ENCODE measurements around the gene DRD3.
A peak's percentile ranks its signal among the peaks of the same experiment; 100 is the strongest.

Gene DRD3

GRCh38 chr3:114178770-114179368 lies at the start of gene DRD3:
TSS of gene DRD3 (minus strand) at chr3:114179052. CDS start at chr3:114171992, 7,060 bp downstream.
- peak; percentile 20 for DNase-seq

DNA sequence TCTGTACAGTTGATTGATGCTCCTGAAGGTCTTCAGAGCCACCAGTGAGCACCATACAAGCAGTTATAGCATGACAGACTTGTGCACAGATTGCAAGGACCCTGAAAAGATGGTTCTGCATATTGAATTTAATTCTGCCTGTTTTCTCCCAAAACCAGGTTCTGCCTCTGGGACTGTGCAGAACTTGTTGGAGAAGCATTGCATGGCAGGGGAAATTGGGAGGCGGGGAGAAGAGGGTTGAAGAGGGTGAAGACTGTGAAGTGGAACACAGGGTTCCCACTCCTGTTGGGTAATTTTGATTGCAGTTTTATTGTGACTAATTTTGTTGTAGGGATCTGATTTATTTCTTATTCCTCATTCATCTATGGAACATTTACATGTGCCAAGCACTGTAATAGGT lies 48.2 kb upstream of the DRD3 start:
- DNase-seq = no peak

DNA sequence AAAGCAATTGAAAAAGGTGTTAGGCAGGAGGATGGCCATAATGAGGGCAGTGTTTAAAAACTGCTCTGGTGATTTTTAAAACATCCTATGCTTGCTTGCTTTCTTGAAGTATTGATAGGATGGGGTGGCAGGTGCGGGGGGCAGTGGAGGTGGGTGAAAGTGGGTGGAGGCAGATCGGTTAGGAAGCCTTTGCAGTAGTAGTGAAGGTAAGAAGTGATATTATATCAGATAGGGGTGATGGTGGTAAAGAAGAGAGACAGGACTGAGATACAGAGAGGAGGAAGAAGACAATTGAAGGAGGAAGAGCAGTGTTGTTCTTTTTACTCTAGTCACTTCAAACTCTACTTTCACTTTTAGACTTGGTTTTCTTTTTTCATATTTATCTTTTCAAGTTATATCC lies 47.5 kb upstream of the DRD3 start:
- DNase-seq = no peak

DNA sequence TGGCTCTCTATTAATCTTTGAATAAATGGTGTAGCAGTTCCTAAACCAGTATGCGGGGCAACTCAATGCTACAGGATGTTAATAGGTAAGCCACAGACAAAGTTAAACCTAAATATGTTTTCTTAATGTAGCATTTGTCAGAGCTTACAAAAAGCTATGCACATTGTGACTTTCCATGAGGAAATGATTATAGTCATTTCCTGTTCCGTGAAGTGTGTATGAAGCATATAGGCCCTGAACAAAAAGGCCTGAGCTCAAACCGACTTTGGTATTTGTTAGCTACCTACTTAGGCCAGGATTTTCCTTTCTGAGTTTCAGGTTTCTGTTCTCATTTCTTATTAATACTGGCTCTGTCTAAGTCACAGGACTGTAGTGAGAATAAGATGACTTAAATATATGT lies 44.3 kb upstream of the DRD3 start:
- peak; percentile 60 for DNase-seq

- no peak for DNase-seq
These were observed 43.0 kb upstream of the DRD3 start for GRCh38 chr3:114221881-114222264.

- DNase-seq = peak; percentile 72
These were observed 42.5 kb upstream of the DRD3 start for GRCh38 chr3:114221165-114221880.

- no peak for DNase-seq
These were observed 40.9 kb upstream of the DRD3 start for GRCh38 chr3:114219741-114220140.

DNA sequence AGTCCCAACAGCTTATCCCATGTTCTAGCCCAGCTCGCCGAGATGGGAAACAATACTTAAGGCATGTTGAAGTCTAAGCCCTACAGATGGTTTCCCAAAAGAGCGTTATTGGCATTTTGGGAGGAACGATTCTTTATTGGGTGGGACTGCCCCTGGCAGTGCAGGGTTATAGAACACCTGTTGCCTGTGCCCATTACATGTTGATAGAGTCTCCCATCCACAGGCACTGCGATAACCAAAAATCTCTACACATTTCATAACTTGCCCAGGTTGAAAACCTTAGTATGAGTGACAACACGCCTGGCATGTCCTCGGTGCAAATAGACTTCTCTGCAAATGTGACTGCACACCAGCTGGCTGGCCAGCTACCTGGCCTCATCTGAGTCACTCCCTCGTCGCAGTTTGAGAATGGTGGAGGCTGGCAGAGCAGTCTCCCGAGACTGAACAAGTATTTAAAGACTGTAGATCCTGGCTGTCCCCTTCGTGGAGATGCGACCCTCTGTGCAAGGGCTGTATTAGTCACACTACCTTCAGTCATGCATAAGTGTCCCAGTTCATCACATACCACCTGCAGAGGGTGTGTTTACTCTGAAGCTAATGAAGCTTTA lies 39.8 kb upstream of the DRD3 start:
- no peak for DNase-seq

GRCh38 chr3:114218006-114218405 lies 39.2 kb upstream of the DRD3 start:
- no peak for DNase-seq

GRCh38 chr3:114217266-114217665 lies 38.4 kb upstream of the DRD3 start:
- DNase-seq = no peak

DNA sequence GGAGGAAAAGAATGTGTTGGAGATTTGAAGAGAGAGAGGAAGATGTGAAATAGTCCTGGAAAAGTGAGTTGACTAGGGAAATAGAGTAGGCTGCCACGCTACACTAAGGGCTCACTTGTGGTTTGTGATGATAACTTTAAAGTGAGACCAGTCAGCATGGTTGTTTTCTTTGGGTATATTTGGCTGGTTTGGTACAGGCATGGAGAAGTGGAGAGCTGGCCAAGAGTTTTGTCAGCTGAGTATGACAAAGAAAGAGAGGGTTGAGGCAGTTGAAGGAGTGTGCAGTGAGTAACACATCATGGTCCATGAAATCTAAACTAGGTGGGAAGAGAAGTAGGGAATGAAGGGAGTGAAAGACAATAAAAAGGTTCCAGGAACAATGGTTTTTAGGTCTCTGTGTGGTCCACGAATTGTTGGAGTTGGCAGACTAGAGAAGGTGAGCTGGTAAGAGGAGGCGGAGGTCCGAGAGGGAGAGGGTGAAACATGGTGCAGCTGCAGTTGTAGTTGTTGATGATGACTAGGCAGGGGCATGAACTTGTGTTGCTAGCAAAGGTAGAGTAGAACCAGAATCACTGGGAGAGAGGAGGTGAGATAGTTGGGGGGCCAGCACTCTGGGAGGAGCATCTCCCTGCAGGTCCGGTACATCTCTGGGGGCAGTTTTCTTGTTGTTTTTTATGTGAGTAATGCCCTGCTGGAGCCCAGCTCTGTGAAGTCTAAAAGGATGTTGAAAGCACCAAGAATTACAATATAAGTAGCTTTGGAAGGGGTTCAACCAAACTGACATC lies 37.5 kb upstream of the DRD3 start:
- no peak for DNase-seq

GRCh38 chr3:114214542-114215341 lies 35.9 kb upstream of the DRD3 start:
- peak; percentile 84 for DNase-seq

DNA sequence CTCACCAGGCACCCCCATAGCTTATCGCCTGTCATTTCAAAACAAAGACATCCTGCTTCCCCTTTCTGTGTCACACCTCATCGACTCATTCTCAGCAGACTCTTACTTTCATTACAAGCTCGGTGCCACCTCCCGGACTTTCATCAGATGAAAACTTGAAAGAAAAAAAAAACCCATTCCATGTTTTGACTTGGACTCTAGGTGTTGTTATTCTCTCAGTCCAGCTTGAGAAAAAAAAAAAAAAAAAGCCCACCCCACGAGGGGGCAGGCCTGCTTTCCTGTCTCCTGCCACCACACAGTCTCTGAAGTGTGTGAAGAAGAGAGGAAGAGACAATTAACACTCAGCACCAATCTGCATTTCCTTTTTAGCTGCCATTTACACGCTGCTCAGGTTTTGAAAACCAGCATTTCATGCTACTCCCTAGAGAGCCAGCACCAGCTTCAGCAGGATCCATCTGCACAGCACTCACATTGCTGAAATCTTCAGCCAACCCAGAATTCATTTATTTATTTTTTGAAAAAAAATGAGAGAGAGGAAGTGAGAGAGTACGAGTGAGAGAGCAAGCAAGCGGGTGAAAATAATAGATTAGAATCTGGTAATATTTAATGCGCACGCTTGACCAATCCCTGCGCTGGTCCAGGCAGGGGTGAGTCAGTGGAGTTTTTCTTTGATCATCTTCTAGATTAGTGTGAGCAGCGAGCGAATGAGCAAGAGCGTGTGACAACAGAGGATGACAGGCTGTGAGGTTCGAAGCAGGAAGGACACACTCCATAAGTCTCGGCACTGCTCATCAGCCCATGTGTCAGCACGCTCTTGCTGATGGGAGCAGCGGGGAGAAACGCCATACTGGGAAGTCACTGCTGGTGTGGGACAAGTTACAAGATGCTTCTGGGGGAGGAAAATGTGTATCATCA lies 35.0 kb upstream of the DRD3 start:
- peak; percentile 82 for DNase-seq

DNA sequence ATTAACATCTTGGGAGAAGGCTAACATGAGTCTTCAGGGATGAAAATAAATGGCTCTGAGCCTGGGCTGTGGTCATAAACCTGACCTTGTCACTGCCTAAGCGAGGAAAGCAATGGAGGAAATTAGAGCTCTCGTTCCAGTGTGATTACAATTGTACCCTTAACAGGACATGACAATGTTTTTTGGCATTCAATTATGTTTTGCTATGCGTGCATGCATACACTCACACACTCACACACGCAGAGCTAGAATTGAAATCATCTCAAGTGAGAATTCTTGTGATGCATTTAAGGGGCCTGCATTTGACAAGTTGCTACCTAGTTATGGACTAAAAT lies 34.4 kb upstream of the DRD3 start:
- no peak for DNase-seq

DNA sequence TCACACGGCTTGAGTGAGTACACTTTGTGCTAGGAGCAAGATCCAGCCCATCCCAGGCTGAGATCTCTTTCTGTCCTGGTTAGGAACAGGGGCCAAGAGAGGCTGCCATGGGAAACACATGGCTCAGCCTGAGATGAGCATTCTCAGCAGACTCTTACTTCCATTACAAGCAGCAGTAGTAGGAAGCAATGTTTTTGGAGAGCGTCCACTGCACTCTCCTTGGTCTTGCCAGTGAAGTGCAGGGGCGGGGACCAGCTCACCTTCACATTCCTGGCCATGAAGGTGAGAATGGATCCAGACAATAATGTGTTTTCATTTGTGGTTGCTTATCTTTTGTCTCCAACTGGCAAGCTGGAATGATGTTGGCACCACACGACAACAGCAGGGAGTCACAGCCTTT lies 33.8 kb upstream of the DRD3 start:
- DNase-seq = no peak

DNA sequence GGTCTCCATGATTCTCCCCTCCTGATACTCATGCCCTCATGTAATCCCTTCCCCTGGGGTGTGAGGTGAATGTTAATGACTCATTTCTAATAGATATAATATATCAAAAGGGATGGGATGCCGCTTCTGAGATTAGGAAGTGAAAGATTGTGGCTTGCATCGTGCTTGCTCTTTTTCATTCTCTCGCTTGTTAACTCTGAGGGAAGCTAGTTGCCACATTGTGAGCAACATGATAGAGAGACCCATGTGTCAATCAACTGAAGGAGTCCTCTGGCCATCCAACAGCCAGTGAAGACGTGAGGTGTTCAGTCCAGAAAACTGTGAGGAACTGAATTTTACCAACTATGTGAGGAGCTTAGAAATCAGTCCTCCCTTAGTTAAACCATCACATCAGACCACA lies 28.9 kb upstream of the DRD3 start:
- DNase-seq = no peak

DNA sequence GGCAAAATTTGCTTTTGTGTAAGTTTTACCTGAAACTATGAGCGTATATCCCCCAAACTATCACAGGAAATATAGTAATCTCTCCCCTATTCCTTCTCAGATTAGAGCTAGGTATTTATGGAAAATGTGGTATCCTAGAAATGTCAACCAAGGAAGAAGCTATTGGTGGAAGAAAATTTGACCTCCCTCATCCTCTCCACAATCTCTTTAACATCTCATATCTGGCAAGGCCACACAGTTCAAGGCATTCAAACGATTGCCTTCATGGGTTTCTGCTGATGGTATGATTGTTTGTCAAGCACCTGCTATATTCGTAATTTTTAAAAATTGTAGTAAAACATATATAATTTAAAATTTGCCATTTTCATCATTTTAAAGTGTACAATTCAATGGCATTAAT lies 27.5 kb upstream of the DRD3 start:
- DNase-seq = no peak

DNA sequence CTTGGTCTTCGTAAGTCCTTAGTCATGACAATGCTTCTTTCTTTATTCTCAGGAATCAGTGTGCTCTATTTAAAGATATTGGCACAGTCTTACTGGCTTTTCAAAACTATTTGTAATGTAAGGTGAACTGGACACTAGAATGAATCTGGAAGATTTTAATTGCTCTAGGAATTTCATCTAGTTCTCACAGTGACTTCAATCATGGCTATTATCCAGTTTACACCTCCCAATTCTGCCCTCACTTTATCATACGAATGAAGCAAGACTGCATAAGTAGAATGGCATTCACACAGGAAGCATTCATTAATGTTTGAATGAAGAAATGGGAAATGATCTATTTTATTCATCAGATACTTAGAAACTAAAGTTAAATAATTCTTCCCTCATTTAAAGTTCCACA lies 26.7 kb upstream of the DRD3 start:
- no peak for DNase-seq

DNA sequence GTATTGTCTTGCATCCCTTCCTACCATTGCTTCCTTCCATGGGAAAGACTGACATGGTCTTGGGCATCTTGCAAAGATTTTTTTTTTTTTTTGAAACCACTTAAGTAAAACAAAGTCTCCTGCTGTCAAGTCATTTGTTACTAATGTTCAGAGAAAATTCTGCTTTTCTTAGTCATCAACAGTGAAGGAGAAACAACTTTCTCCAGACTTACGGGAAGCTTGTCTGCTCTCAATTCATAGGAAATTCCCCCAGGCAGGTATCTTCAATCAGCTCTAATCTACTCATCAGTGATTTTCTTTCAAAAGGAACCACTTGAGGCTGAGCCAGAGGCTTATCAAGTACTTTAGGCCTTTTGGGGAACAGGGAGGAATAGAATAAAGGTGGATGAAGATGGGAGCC lies 15.9 kb upstream of the DRD3 start:
- DNase-seq = no peak

GRCh38 chr3:114192136-114192535 lies 13.3 kb upstream of the DRD3 start:
- DNase-seq = no peak

- DNase-seq = no peak
These were observed 7.6 kb upstream of the DRD3 start for GRCh38 chr3:114186501-114186900.

GRCh38 chr3:114179575-114179974 lies 723 bp upstream of the DRD3 start:
- peak; percentile 28 for DNase-seq

Measured in CD4-positive, alpha-beta T cell treated with Interleukin-12 subunit alpha and Interleukin-12 subunit beta, for 1 hour (primary cell).